Gastrocnemius medialis (tissue), 4 donors: ENCODE measurements around the gene PHF2. TPM values are rescaled to one million over a fixed set of nuclear protein-coding genes. Genes with fewer than 3 reads are reported as not detected.

Experiments
- ATAC-seq, 2 donors: fragments of 150-250 bp; one replicate each; pipeline ENCODE4 v1.9.1; 2016
- DNase-seq, 2 donors: peaks; one replicate each; pipeline ENCODE4 v3.0.0-alpha.2; 2019
- H3K27ac ChIP-seq, 4 donors: fragments of 200-600 bp; sonication (generic); 1 replicate in 1 of 4; 2 replicates in 3 of 4; pipeline ENCODE4 v1.5.1; 2016 to 2018; ENCODE audit warnings: mild to moderate bottlenecking in 2 of 4, moderate library complexity in 1 of 4
- H3K27me3 ChIP-seq, 3 donors: fragments of 200-600 bp; sonication (generic) in 2 of 3; 1 replicate in 1 of 3; 2 replicates in 2 of 3; pipeline versions ENCODE4 v1.5.1 to v1.6.0; 2016 to 2019; ENCODE audit warnings: mild to moderate bottlenecking in 1 of 3, moderate library complexity in 1 of 3
- H3K36me3 ChIP-seq, 2 donors: fragments of 200-600 bp; sonication (generic) in 1 of 2; one replicate each; pipeline ENCODE4 v1.5.1; 2017 to 2018
- H3K4me1 ChIP-seq, 2 donors: fragments of 200-600 bp; sonication (generic) in 1 of 2; one replicate each; pipeline ENCODE4 v1.5.1; 2016 to 2017; ENCODE audit warnings: mild to moderate bottlenecking in 2 of 2
- H3K4me3 ChIP-seq, 4 donors: fragments of 200-600 bp; sonication (generic) in 3 of 4; 1 replicate in 1 of 4; 2 replicates in 3 of 4; pipeline ENCODE4 v1.5.1; 2016 to 2019; ENCODE audit warnings: mild to moderate bottlenecking in 2 of 4
- H3K9me3 ChIP-seq, 3 donors: fragments of 200-600 bp; sonication (generic) in 2 of 3; 1 replicate in 1 of 3; 2 replicates in 2 of 3; pipeline ENCODE4 v1.5.1; 2016 to 2019
- POLR2A ChIP-seq, 2 donors: fragments of 450-650 bp; IDR thresholded peaks; one replicate each; pipeline ENCODE4 v1.6.1; 2017; ENCODE audit warnings: antibody characterized with exemption in 2 of 2, mild to moderate bottlenecking in 2 of 2, moderate library complexity in 2 of 2
- in situ Hi-C, 4 donors: fragments of 200-750 bp; cut with MboI; loops; one replicate each; pipeline versions ENCODE4 v1.15.0 to v1.8.0; 2017; ENCODE audit warnings: low sequenced_read_pairs in 4 of 4
- intact Hi-C: fragments of 100-400 bp; cut with DNase I; formaldehyde crosslinking; loops from one replicate; pipeline ENCODE4 v1.15.1; 2023; ENCODE audit warnings: low total_unique reads
- total RNA-seq, 4 donors: library from RNA; depleted of rRNA; stranded (reverse); fragments of >200 nt; gene quantifications; one replicate each; pipeline versions ENCODE4 v1.1.0 to v1.2.3, GENCODE V29; 2016
- TF ChIP-seq, protein P1 (sequence below), 5 experiments: fragments of 450-650 bp in 3 of 5; fragments of 200-600 bp in 2 of 5; sonication (generic) in 2 of 5; IDR thresholded peaks in 4 of 5; conservative IDR thresholded peaks in 1 of 5; 1 replicate in 4 of 5; 2 replicates in 1 of 5; pipeline ENCODE4 v1.5.1; 2016 to 2019; ENCODE audit warnings: antibody characterized with exemption in 5 of 5, mild to moderate bottlenecking in 3 of 5, moderate library complexity in 3 of 5

Gene PHF2
- total RNA-seq, 4 donors from 2014 or later: 18.8 to 24.3 (median 21.9) TPM

DNA sequence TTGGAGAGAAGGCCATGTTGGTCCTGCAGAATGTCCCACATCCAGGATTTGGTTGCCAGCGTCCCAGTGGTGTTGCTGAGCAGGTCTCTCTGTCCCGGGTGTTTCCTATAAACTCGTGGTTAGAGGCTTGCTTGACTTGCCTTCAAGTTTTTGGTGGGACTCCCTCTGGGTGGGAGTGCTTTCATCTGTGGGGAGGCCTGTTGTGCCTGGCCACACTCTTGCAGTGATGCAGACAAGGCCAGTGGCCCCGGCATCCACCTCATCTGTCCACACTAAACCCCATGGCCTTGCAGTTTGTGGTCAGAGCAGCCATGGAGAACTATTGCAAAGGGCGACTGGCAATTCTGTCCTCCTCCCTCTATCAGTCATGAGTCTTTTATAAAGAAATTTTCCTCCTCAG lies 71.8 kb downstream of the PHF2 start:
- TF ChIP-seq, protein P1, sequence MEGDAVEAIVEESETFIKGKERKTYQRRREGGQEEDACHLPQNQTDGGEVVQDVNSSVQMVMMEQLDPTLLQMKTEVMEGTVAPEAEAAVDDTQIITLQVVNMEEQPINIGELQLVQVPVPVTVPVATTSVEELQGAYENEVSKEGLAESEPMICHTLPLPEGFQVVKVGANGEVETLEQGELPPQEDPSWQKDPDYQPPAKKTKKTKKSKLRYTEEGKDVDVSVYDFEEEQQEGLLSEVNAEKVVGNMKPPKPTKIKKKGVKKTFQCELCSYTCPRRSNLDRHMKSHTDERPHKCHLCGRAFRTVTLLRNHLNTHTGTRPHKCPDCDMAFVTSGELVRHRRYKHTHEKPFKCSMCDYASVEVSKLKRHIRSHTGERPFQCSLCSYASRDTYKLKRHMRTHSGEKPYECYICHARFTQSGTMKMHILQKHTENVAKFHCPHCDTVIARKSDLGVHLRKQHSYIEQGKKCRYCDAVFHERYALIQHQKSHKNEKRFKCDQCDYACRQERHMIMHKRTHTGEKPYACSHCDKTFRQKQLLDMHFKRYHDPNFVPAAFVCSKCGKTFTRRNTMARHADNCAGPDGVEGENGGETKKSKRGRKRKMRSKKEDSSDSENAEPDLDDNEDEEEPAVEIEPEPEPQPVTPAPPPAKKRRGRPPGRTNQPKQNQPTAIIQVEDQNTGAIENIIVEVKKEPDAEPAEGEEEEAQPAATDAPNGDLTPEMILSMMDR (IDR thresholded peaks at IDR 0.05 in 4 of 5, conservative IDR thresholded peaks at IDR 0.05 in 1 of 5): no peak
- no peak for TF ChIP-seq POLR2A (IDR thresholded peaks at IDR 0.05)
- no peak overlapping the region for H3K4me3 ChIP-seq
- DNase-seq (no peak), ATAC-seq (no peak)
- H3K27ac ChIP-seq: no peak overlapping the region
- H3K36me3 ChIP-seq: peaks cover 0 to 63% of the 10 kb centered on the region in 2 donors
- intact Hi-C loops (no loop called here), in situ Hi-C loops (no loop called here)
- H3K27me3 ChIP-seq: no peaks in the 10 kb centered on the region
- no peaks in the 10 kb centered on the region for H3K4me1 ChIP-seq
- H3K9me3 ChIP-seq: no peaks in the 10 kb centered on the region

DNA sequence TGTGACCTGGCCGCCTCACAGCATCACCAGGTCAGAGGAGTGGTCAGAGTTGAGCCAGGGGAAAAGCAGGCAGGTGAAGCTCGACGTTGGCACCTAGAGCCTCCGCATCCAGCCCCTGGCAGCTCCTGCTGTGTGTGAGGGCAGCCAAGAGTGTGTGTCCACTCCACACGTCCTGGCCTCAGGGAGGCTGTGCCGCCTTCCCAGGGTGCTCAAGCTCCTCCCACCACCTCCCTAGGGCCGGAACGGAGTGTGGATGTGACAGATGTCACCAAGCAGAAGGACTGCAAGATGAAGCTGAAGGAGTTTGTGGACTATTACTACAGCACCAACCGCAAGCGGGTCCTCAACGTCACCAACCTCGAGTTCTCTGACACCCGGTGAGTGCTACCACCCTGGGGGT lies 72.5 kb downstream of the PHF2 start:
- intact Hi-C loops (no loop called here), in situ Hi-C loops (no loop called here)
- no peak overlapping the region for H3K4me3 ChIP-seq
- DNase-seq (peak in 1 of 2 donors; percentile 6), ATAC-seq (no peak)
- peaks cover 0 to 69% of the 10 kb centered on the region in 2 donors for H3K36me3 ChIP-seq
- no peaks in the 10 kb centered on the region for H3K27me3 ChIP-seq
- no peak for TF ChIP-seq POLR2A (IDR thresholded peaks at IDR 0.05)
- TF ChIP-seq, protein P1 (IDR thresholded peaks at IDR 0.05 in 4 of 5, conservative IDR thresholded peaks at IDR 0.05 in 1 of 5): no peak
- no peaks in the 10 kb centered on the region for H3K9me3 ChIP-seq
- H3K27ac ChIP-seq: no peak overlapping the region
- H3K4me1 ChIP-seq: no peaks in the 10 kb centered on the region

DNA sequence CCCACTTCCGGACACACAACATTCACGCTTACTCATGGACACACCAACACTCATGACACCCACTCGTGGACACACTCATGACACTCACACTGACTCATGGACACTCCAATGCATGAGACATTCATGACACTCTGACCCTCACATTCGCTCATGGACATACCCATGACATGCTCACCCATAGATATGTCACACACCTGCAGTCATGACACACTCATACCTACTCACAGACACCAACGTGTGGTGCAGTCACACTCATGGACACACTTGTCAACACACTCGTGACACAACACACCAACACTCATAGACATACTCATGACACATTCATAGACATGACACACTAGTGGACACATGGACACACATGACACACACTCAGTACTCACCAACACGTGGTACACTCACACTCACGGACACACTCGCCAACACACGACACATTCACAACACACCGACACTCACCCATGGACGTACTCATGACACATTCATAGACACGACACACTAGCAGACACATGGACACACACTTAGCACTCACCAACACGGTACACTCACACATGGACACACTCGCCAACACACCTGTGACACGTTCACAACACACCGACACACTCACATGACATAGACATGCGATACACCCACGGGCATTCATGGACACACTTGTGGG lies 73.4 kb downstream of the PHF2 start:
- Histone ChIP-seq H3K9me3 (no peaks in the 10 kb centered on the region), H3K27ac (no peak overlapping the region), H3K4me3 (no peak overlapping the region), H3K4me1 (no peaks in the 10 kb centered on the region), H3K36me3 (peaks cover 0 to 76% of the 10 kb centered on the region in 2 donors), H3K27me3 (no peaks in the 10 kb centered on the region)
- intact Hi-C loops: no loop called here
- ATAC-seq: no peak
- DNase-seq: peak in 1 of 2 donors; percentile 4
- in situ Hi-C loops: no loop called here
- TF ChIP-seq, protein P1 (IDR thresholded peaks at IDR 0.05 in 4 of 5, conservative IDR thresholded peaks at IDR 0.05 in 1 of 5): no peak
- TF ChIP-seq POLR2A (IDR thresholded peaks at IDR 0.05): no peak

DNA sequence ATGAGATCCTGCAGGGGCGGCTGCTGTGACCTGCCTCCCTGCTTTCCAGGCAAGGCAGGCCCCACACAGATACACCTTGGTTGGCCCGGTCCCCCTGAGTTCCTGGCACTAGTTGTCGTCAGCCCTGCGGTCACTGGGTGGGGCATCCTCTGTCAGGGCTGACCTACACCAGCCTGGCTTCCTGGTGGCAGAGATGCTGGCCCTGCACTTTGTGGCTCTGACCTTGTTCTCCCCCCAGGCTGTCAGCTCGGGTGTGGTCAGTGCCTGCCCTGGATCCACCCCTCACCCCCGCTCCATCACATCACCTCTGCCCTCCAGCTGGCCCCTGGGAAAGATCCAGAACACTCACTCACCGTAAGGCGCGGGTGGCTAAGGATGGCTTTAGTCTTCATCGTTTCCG lies 74.1 kb downstream of the PHF2 start:
- Histone ChIP-seq H3K27me3 (no peaks in the 10 kb centered on the region), H3K36me3 (peaks cover 0 to 76% of the 10 kb centered on the region in 2 donors), H3K4me3 (no peak overlapping the region), H3K4me1 (no peaks in the 10 kb centered on the region), H3K9me3 (no peaks in the 10 kb centered on the region), H3K27ac (no peak overlapping the region)
- intact Hi-C loops: no loop called here
- in situ Hi-C loops: no loop called here
- DNase-seq (peak in 1 of 2 donors; percentile 9), ATAC-seq (no peak)
- TF ChIP-seq, protein P1 (IDR thresholded peaks at IDR 0.05 in 4 of 5, conservative IDR thresholded peaks at IDR 0.05 in 1 of 5): no peak
- no peak for TF ChIP-seq POLR2A (IDR thresholded peaks at IDR 0.05)
